ENCODE data around the gene PPP1R12A. TPM values are rescaled to one million over a fixed set of nuclear protein-coding genes. Genes with fewer than 3 reads are reported as not detected.
A peak's percentile ranks its signal among the peaks of the same experiment; 100 is the strongest.

Gene PPP1R12A
- total and polyA plus RNA-seq, 4 donors: 13.2 to 250 (median 38.2) TPM

- H3K36me3 ChIP-seq (ENCODE audit: control insufficient read depth in 4 of 4, insufficient read depth in 4 of 4, low read length in 4 of 4): peaks cover 0 to 5% (median 0%) of the 10 kb centered on the region in 4 donors
- WGBS, 2 donors: 94 to 99% methylated on average over 1 of the region's 1 CpG
- no peak overlapping the region for H3K27ac ChIP-seq (ENCODE audit: low read depth in 1 of 2, low read length in 1 of 2)
- H3K9ac ChIP-seq (ENCODE audit: insufficient read depth in 1 of 2, low read length in 2 of 2): no peak overlapping the region
- H3K4me1 ChIP-seq (ENCODE audit: control insufficient read depth in 5 of 5, insufficient read depth in 5 of 5, low read length in 5 of 5): peaks cover 0 to 13% (median 7%) of the 10 kb centered on the region in 5 donors
- ATAC-seq (ENCODE audit: insufficient read depth, low FRiP score) (no peak), DNase-seq (no peak)
- no peak for TF ChIP-seq CTCF (IDR thresholded peaks at IDR 0.05; ENCODE audit: control extremely low read depth, extremely low read depth)
- H3K4me3 ChIP-seq: no peak overlapping the region
- no peaks in the 10 kb centered on the region for H3K27me3 ChIP-seq (ENCODE audit: control insufficient read depth in 3 of 3, insufficient read depth in 3 of 3, low read length in 2 of 3)
- H3K9me3 ChIP-seq (ENCODE audit: control insufficient read depth in 4 of 4, insufficient read depth in 3 of 4, low read length in 3 of 4): no peaks in the 10 kb centered on the region
Observed at GRCh38 chr12:79938843-79939242, 3.9 kb upstream of the PPP1R12A start.

GRCh38 chr12:79936670-79937069, 1.8 kb upstream of the PPP1R12A start:
- 0 to 5% methylated on average over 1 of the region's 1 CpG for WGBS, 2 donors
- Histone ChIP-seq H3K4me1 (ENCODE audit: control insufficient read depth in 5 of 5, insufficient read depth in 5 of 5, low read length in 5 of 5) (peaks cover 0 to 30% (median 7%) of the 10 kb centered on the region in 5 donors), H3K27ac (ENCODE audit: low read depth in 1 of 2, low read length in 1 of 2) (no peak overlapping the region), H3K9ac (ENCODE audit: insufficient read depth in 1 of 2, low read length in 2 of 2) (no peak overlapping the region), H3K36me3 (ENCODE audit: control insufficient read depth in 4 of 4, insufficient read depth in 4 of 4, low read length in 4 of 4) (peaks cover 0 to 5% (median 0%) of the 10 kb centered on the region in 4 donors), H3K4me3 (no peak overlapping the region), H3K9me3 (ENCODE audit: control insufficient read depth in 4 of 4, insufficient read depth in 3 of 4, low read length in 3 of 4) (no peaks in the 10 kb centered on the region), H3K27me3 (ENCODE audit: control insufficient read depth in 3 of 3, insufficient read depth in 3 of 3, low read length in 2 of 3) (no peaks in the 10 kb centered on the region)
- DNase-seq: no peak
- no peak for ATAC-seq (ENCODE audit: insufficient read depth, low FRiP score)
- TF ChIP-seq CTCF (IDR thresholded peaks at IDR 0.05; ENCODE audit: control extremely low read depth, extremely low read depth): no peak

- Histone ChIP-seq H3K9ac (ENCODE audit: insufficient read depth in 1 of 2, low read length in 2 of 2) (peak overlapping the region; percentile 96 to 98), H3K27me3 (ENCODE audit: control insufficient read depth in 3 of 3, insufficient read depth in 3 of 3, low read length in 2 of 3) (no peaks in the 10 kb centered on the region), H3K4me3 (peak overlapping the region; percentile 98), H3K36me3 (ENCODE audit: control insufficient read depth in 4 of 4, insufficient read depth in 4 of 4, low read length in 4 of 4) (peaks cover 0 to 5% (median 0%) of the 10 kb centered on the region in 4 donors), H3K27ac (ENCODE audit: low read depth in 1 of 2, low read length in 1 of 2) (peak overlapping the region; percentile 98 to 99), H3K9me3 (ENCODE audit: control insufficient read depth in 4 of 4, insufficient read depth in 3 of 4, low read length in 3 of 4) (no peaks in the 10 kb centered on the region), H3K4me1 (ENCODE audit: control insufficient read depth in 5 of 5, insufficient read depth in 5 of 5, low read length in 5 of 5) (peaks cover 0 to 32% (median 7%) of the 10 kb centered on the region in 5 donors)
- ATAC-seq (ENCODE audit: insufficient read depth, low FRiP score): no peak
- 10 to 12% methylated on average over 10 of the region's 10 CpGs for WGBS, 2 donors
- no peak for TF ChIP-seq CTCF (IDR thresholded peaks at IDR 0.05; ENCODE audit: control extremely low read depth, extremely low read depth)
- DNase-seq: no peak
Observed at GRCh38 chr12:79935624-79936345, 888 bp upstream of the PPP1R12A start.
